Fibroblast of villous mesenchyme (primary cell): ENCODE results near the gene PTK7. TPM values are rescaled to one million over a fixed set of nuclear protein-coding genes. Genes with fewer than 3 reads are reported as not detected.
A peak's percentile ranks its signal among the peaks of the same experiment; 100 is the strongest.

Experiments used
- DNase-seq: peaks from one replicate; pipeline ENCODE4 v3.0.0-alpha.2; 2010; ENCODE audit warnings: low read depth
- H3K4me3 ChIP-seq: 2 replicates; pipeline ENCODE4 v1.5.1; 2011; ENCODE audit warnings: low read depth, mild to moderate bottlenecking, low read length
- total RNA-seq: library from RNA; depleted of rRNA; stranded (reverse); fragments of >200 nt; gene quantifications from 2 replicates; pipeline ENCODE4 v1.2.3, GENCODE V29; 2012
- TF ChIP-seq, protein P1 (sequence below): IDR thresholded peaks from 2 replicates; pipeline ENCODE4 v1.5.1; 2012; ENCODE audit warnings: low read depth, mild to moderate bottlenecking, low read length; ENCODE audit not compliant: insufficient read depth

Gene PTK7
- total RNA-seq, 1 donor, result 199 TPM

DNA sequence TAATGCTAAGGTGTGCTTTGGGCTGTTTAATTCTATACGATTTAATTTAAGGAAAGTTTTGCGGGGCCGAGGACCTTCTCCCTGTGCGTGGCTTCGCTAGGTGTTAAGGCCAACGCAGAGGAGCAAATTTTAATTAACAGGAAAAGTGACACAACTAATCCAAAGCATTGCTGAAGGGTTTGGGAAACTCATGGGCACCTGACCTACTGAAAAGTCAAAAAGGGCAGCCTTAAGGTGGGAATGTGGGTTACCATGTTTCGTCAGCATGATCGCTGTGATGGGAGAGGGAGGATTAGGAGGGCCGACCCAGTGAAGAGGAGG is 105.5 kb downstream of the PTK7 start:
- TF ChIP-seq, protein P1, sequence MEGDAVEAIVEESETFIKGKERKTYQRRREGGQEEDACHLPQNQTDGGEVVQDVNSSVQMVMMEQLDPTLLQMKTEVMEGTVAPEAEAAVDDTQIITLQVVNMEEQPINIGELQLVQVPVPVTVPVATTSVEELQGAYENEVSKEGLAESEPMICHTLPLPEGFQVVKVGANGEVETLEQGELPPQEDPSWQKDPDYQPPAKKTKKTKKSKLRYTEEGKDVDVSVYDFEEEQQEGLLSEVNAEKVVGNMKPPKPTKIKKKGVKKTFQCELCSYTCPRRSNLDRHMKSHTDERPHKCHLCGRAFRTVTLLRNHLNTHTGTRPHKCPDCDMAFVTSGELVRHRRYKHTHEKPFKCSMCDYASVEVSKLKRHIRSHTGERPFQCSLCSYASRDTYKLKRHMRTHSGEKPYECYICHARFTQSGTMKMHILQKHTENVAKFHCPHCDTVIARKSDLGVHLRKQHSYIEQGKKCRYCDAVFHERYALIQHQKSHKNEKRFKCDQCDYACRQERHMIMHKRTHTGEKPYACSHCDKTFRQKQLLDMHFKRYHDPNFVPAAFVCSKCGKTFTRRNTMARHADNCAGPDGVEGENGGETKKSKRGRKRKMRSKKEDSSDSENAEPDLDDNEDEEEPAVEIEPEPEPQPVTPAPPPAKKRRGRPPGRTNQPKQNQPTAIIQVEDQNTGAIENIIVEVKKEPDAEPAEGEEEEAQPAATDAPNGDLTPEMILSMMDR, result no peak
- DNase-seq, result no peak
- H3K4me3 ChIP-seq, result peak overlapping the region; percentile 68

DNA sequence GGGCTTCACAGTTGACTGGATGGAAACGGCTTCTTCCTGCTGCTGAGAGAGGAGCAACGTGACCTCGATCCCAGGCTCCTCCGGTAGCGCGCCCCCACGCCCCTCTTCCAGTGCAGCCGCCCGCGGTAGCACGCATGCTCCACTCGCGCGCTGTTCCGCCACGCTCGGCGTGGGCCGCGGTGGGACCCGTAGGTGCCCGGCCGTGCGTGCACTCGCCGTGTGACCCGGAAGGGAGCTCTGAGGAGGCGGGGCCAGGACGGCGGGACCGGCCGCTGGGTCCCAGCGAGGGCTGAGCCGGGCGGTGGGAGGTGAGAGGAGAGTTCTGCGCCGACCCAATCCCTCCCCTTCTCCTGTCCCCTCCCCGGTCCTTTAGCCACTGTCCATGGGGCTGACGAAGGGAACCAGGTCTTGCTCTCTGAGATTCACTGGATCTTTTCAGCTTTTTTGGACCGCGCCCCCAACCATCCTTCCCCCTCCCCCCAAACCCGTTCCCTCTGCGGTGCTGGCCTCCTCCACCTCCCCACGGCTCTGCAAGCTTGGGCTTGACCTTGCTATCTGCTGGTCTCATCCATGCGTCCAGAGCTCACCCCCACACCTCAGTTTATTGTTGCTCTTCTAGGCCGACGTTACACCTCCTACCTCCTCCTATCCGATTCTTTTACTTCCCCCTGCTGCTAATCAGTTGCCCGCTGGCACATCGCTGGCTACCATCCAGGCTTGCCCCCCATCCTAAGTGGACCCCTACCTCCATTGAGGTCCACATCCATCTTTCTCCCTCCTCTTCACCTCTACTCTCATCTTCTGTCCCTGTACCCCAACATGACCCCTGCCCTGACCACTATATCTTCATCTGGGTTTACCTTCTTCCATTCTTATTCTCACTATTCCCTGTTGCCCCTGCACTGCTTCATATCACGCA is 106.1 kb downstream of the PTK7 start, which contains the start of gene CUL9:
CUL9 (plus strand) TSS at position 255 of the 919 bp plus-strand sequence. CDS start 2,115 bp downstream, outside the sequence.
- DNase-seq, result peak; percentile 74
- TF ChIP-seq, protein P1, result no peak
- H3K4me3 ChIP-seq, result peak within 1 kb of the TSS; percentile 68

DNA sequence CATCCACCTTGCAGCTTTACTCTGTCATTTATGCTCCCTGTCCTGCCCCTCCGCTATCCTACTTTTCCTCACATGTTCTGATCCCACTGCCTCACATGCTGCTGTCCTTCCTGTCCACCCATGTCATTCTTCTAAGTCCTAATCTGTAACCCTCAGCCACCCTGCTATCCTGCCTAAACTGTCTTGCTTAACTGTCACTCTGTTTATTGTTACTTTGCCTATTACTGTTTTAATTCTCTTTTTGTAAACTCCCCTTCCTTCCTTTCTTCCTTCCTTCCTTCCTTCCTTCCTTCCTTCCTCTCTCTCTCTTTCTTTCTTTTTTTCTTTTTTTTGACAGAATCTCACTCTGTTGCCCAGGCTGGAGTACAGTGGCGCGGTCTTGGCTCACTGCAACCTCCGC is 107.3 kb downstream of the PTK7 start:
- no peak overlapping the region for H3K4me3 ChIP-seq
- no peak for DNase-seq
- TF ChIP-seq, protein P1, result no peak

DNA sequence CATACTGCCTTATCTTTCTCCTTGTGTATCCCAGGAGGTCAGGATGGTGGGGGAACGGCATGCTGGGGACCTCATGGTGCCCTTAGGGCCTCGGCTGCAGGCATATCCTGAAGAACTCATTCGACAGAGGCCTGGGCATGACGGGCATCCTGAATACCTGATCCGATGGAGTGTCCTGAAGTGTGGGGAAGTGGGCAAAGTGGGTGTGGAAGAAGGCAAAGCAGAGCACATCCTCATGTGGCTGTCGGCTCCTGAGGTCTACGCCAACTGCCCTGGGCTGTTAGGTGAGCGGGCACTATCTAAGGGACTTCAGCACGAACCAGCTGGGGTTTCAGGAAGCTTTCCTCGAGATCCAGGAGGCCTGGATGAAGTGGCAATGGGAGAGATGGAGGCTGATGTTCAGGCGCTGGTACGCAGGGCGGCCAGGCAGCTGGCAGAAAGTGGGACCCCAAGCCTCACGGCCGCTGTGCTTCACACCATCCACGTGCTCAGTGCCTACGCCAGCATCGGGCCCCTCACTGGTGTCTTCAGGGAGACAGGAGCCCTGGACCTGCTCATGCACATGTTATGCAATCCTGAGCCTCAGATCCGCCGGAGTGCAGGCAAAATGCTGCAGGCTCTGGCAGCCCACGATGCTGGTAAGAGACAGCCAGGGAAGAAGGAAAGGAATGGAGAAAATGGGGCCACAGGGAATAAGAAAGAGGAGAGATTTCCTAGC is 108.3 kb downstream of the PTK7 start:
- TF ChIP-seq, protein P1, result no peak
- DNase-seq, result no peak
- H3K4me3 ChIP-seq, result no peak overlapping the region

DNA sequence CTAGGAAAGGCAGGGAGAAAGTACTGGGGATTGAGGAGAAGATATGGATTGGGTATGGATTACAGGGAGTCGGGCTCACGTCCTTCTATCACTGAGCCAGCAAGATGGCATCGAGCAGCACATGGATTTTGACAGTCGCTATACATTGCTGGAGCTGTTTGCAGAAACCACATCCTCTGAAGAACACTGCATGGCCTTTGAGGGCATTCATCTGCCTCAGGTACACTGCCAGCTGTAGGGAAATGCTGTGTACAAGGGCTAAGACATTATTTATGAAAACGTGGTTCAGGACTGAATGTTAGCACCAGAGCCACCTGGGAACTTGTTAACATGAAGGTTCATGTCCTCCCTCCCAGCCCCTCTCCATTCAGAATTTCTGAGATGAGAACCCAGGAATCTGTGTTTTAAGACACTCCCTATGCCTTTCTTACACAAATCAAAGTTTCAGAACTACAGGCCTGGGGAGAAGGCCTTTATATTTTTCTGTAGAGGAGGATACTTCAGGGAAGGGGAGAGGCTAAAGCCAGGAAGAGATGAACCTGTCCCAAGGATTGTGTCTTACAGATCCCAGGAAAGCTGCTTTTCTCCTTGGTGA is 109.4 kb downstream of the PTK7 start:
- TF ChIP-seq, protein P1, result no peak
- no peak for DNase-seq
- no peak overlapping the region for H3K4me3 ChIP-seq

DNA sequence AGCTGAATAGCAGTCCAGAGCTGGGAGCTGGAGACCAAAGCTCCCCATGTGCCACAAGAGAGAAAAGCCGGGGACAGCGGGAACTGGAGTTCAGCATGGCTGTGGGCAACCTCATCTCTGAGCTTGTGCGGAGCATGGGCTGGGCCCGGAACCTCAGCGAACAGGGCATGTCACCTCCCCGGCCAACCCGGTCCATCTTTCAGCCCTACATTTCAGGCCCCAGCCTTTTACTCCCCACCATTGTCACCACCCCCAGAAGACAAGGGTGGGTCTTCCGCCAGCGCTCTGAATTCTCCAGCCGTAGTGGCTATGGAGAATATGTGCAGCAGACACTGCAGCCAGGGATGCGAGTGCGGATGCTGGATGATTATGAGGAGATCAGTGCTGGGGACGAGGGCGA is 109.9 kb downstream of the PTK7 start:
- TF ChIP-seq, protein P1, result no peak
- no peak for DNase-seq
- H3K4me3 ChIP-seq, result no peak overlapping the region
